Stimulated activated naive CD8-positive, alpha-beta T cell treated with anti-CD3 and anti-CD28 coated beads, Interleukin-15, amount 100 ng/mL, for 72 hours (primary cell): Measurements from ENCODE around the gene ARMH3.
A peak's percentile ranks its signal among the peaks of the same experiment; 100 is the strongest.

Experiments
- ATAC-seq: fragments of 150-1000 bp; cut with Tn5 transposase; 2 replicates; pipeline ENCODE4 v1.10.0; 2021; ENCODE audit warnings: mild to moderate bottlenecking, moderate library complexity
- DNase-seq, 2 donors: peaks; one replicate each; pipeline ENCODE4 v3.0.0; 2021 to 2022
- H3K27ac Mint-ChIP-seq, 2 donors: one replicate each; pipeline ENCODE4 v1.8.0; 2022; ENCODE audit warnings: mild to moderate bottlenecking in 2 of 2, mixed read lengths in 2 of 2, moderate library complexity in 2 of 2
- H3K27me3 Mint-ChIP-seq: one replicate; pipeline ENCODE4 v1.8.0; 2022; ENCODE audit warnings: mixed read lengths
- H3K4me1 Mint-ChIP-seq: one replicate; pipeline ENCODE4 v1.8.0; 2022; ENCODE audit warnings: mild to moderate bottlenecking, mixed read lengths
- H3K4me3 Mint-ChIP-seq, 2 donors: one replicate each; pipeline ENCODE4 v1.8.0; 2022; ENCODE audit warnings: mild to moderate bottlenecking in 2 of 2, mixed read lengths in 2 of 2, moderate library complexity in 1 of 2
- H3K9me3 Mint-ChIP-seq, 2 donors: one replicate each; pipeline ENCODE4 v1.8.0; 2022; ENCODE audit warnings: mixed read lengths in 2 of 2

The ARMH3 gene

DNA sequence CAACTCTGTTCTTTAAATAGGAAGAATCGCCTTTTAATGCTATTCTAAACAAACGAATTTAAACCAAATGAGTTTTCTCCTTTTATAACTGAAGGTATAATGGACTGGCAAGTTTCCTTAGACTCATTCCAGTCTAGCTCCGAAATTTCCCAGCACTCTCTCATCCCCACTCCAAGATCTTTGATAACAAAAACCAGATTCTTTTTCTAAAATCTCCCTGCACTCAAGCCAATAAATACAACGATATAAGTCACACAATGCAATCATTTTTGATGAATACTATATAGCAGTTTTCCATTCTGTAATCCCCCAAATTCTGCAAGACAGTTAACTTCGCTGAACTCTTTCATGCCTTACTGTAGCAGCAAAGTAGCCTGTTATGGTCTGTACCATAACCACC, 239.6 kb downstream of the ARMH3 start:
- Mint-ChIP-seq H3K27me3 (no peaks in the 10 kb centered on the region), H3K9me3 (no peaks in the 10 kb centered on the region), H3K27ac (peak overlapping the region; percentile 81 to 93), H3K4me3 (peak overlapping the region; percentile 91 to 93), H3K4me1 (peaks cover 54% of the 10 kb centered on the region)
- DNase-seq, result no peak
- ATAC-seq, result no peak

DNA sequence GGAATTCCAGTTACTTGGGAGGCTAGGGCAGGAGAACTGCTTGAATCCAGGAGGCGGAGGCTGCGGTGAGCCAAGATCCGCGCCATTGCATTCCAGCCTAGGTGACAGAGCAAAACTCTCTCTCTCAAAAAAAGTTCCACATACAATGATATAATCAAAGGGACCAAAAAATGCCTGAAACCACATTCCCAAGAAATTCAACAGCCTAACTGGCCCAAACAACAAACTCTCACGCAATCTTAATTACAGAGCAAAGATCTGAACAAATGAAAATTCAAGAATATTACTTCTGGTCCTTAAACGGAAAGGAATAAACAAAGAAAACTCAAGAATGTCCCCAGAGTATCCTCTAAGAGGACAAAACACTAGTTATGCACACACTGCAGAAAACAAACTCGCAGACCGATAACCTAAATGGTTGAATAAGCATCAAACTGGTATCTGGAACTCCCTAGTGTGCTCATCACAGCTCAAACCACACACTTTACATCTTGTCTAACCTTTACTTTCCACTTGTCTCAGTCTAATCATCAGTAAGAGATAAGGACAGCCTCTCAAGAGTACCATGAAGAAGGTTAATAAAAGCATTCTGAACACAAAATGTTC, 241.4 kb downstream of the ARMH3 start:
- Mint-ChIP-seq H3K4me3 (peak overlapping the region; percentile 91 to 93), H3K4me1 (peaks cover 54% of the 10 kb centered on the region), H3K9me3 (no peaks in the 10 kb centered on the region), H3K27ac (peak overlapping the region in 1 of 2 donors; percentile 93), H3K27me3 (no peaks in the 10 kb centered on the region)
- ATAC-seq, result no peak
- no peak for DNase-seq

DNA sequence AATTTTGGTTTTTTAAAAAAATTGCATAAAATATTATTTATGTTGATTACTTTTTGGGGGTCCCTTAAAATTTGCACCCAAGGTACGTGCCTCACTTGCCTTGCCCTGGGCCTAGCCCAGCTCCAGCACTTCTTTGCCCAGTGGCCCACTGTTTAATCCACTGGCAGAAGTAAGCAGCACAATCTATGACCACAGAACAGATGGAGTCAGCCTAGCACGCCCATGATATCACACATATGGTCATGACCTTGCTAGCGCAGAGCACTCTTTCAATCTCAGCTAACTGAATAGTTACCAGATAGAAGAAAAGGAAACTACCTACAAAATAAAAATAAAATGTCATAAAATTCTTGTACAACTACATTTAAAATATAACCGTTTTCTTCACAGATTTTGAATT, 243.4 kb downstream of the ARMH3 start:
- DNase-seq (no peak), ATAC-seq (no peak)
- peaks cover 49% of the 10 kb centered on the region for H3K4me1 Mint-ChIP-seq
- H3K27me3 Mint-ChIP-seq, result no peaks in the 10 kb centered on the region
- no peaks in the 10 kb centered on the region for H3K9me3 Mint-ChIP-seq
- no peak overlapping the region for H3K4me3 Mint-ChIP-seq
- no peak overlapping the region for H3K27ac Mint-ChIP-seq

DNA sequence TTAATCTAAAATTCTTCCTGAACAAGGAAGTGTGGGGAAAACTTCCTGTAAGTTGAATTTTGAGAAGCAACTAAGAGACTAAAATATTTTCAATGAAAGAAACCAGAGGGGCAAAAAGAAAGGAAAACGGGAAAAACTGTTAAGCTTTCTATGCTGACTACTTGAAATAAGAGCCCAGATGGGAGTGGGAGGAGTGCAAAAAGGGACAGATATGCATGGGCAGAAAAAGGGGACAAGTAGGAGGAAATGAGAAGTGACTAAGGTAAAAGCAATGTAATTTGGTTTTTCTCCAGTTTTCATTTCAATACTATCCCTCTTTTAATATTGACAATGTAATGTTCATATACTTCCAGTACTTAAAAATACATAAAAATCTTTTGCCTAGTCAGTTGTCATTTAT, 248.8 kb downstream of the ARMH3 start:
- ATAC-seq, result no peak
- Mint-ChIP-seq H3K4me1 (peaks cover 18% of the 10 kb centered on the region), H3K9me3 (no peaks in the 10 kb centered on the region), H3K27me3 (no peaks in the 10 kb centered on the region), H3K4me3 (no peak overlapping the region), H3K27ac (no peak overlapping the region)
- DNase-seq, result no peak

DNA sequence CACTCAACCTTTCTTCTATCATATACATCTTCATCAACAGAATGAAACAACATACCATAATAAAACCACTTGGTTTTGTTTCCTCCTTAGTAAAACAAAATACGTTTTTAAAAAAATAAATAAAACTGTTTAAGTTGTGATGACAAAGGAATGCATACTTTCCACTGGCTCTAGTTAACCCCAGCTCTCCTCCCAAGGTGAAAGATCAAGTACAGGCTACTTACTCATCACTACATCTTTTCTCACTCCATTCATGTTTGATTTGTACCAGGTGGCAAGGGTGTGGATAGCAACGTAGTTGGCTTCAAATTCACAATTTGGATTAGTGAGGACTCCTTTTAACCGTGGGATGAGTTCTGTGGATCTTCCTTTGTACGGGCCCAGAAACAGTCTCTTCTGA, 252.5 kb downstream of the ARMH3 start:
- no peak overlapping the region for H3K4me3 Mint-ChIP-seq
- ATAC-seq (no peak), DNase-seq (no peak)
- no peaks in the 10 kb centered on the region for H3K27me3 Mint-ChIP-seq
- H3K27ac Mint-ChIP-seq, result peak overlapping the region in 1 of 2 donors; percentile 61
- no peaks in the 10 kb centered on the region for H3K9me3 Mint-ChIP-seq
- H3K4me1 Mint-ChIP-seq, result peaks cover 13% of the 10 kb centered on the region

DNA sequence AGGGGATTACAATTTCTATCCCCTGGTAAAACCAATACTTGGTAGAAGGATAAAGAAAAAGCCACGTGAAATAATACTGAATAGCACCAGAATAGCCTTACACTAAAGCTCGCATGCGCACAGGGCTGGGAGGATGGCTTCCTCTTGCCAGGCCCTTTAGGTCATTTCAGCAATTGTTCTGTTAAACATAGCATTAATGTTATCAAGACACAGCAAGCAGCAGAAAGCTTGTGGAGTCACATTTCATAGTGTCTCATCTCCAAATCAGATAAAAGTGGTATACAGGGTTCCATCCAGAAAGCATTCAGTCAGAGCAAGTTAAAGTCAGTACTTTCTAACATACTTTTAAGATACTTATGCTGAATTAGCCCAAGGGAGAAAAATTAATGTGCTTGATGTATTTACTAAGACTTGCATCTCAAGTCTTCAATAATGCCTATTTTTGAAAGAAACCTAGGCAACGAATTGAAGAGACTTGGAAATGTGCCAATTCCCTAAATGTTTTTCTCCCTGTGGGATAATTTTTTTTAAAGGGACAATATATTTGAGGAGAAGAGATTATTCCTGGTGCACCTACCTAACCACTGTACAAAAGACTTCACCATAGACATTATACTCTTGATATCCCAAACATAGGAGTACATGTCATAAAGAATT, 258.4 kb downstream of the ARMH3 start:
- Mint-ChIP-seq H3K4me1 (peaks cover 14% of the 10 kb centered on the region), H3K27ac (peak overlapping the region in 1 of 2 donors; percentile 57), H3K9me3 (no peaks in the 10 kb centered on the region), H3K4me3 (no peak overlapping the region), H3K27me3 (no peaks in the 10 kb centered on the region)
- DNase-seq (no peak), ATAC-seq (no peak)
